Hepatocyte (in vitro differentiated cells): ENCODE measurements around the gene STARD8.

Experiments
- EZH2 ChIP-seq: fragments of 200-600 bp; sonication (generic); IDR thresholded peaks from 2 replicates; pipeline ENCODE4 v1.6.1; 2016; ENCODE audit warnings: antibody characterized with exemption, mild to moderate bottlenecking, borderline replicate concordance
- EZH2phosphoT487 ChIP-seq: fragments of 200-600 bp; sonication (generic); IDR thresholded peaks from one replicate; pipeline ENCODE4 v1.6.1; 2018; ENCODE audit warnings: antibody characterized with exemption, mild to moderate bottlenecking, low read depth, moderate library complexity; ENCODE audit not compliant: unreplicated experiment, severe bottlenecking
- TF ChIP-seq, protein P1 (sequence below): fragments of 200-600 bp; sonication (generic); IDR thresholded peaks from 2 replicates; pipeline ENCODE4 v1.5.1; 2016; ENCODE audit warnings: antibody characterized with exemption, mild to moderate bottlenecking; ENCODE audit not compliant: poor library complexity

DNA sequence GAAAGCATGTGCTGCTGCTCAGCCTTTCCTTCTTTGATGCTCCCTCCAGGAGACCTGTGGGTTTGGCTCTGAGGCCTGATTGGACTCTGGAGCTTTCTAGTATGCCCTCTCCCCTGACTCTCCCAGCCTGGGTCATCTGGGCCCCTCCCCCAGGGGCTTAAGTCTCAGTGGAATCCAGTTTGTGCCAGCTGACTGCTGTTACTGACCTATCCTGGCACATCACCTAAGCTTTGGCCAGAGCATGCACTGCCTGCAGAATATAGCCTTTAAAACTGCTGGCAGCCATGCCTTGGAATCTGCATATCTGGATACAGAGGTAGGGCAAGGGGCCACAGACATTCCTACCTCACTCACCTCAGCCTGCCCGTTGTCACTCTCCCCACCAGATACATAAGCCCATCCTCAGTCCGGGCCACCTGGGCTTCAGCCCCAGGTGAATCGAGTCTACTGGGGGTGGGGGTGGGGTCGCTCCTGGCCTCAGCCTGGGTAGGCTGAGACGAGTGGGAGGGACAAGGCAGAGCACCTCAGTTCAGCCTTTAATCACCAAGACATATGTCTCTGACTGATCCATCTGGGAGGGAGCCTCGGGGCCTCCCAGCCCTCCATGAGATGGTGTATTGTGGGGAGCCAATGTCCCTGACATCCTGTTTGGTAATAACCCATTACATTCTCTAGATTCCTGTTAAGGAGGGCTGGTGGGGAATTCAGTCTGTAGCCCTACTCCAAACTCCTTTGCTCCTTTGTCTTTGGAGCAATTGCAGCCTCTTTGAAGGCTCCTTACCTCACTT is 61.2 kb downstream of the STARD8 start:
- TF ChIP-seq, protein P1, sequence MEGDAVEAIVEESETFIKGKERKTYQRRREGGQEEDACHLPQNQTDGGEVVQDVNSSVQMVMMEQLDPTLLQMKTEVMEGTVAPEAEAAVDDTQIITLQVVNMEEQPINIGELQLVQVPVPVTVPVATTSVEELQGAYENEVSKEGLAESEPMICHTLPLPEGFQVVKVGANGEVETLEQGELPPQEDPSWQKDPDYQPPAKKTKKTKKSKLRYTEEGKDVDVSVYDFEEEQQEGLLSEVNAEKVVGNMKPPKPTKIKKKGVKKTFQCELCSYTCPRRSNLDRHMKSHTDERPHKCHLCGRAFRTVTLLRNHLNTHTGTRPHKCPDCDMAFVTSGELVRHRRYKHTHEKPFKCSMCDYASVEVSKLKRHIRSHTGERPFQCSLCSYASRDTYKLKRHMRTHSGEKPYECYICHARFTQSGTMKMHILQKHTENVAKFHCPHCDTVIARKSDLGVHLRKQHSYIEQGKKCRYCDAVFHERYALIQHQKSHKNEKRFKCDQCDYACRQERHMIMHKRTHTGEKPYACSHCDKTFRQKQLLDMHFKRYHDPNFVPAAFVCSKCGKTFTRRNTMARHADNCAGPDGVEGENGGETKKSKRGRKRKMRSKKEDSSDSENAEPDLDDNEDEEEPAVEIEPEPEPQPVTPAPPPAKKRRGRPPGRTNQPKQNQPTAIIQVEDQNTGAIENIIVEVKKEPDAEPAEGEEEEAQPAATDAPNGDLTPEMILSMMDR: no peak
- TF ChIP-seq EZH2phosphoT487 (no peak), EZH2 (no peak)
